Karpas-422 (cell line): ENCODE data around the gene CYSLTR1. TPM values are rescaled to one million over a fixed set of nuclear protein-coding genes. Genes with fewer than 3 reads are reported as not detected.

Source experiments
- DNase-seq: peaks from one replicate; pipeline ENCODE4 v3.0.0-alpha.2; 2015
- H2AFZ ChIP-seq: fragments of 200-600 bp; sonication (generic); 2 replicates; pipeline ENCODE4 v1.6.1; 2014; ENCODE audit warnings: antibody characterized with exemption, low read length, mixed read lengths
- H3K27ac ChIP-seq: fragments of 200-600 bp; sonication (generic); 2 replicates; pipeline ENCODE4 v1.5.1; 2014; ENCODE audit warnings: mild to moderate bottlenecking, low read length, moderate library complexity
- H3K27me3 ChIP-seq: fragments of 200-600 bp; sonication (generic); 2 replicates; pipeline ENCODE4 v1.6.1; 2014; ENCODE audit warnings: low read length, mixed read lengths
- H3K36me3 ChIP-seq: fragments of 200-600 bp; sonication (generic); 2 replicates; pipeline ENCODE4 v1.6.1; 2014; ENCODE audit warnings: low read length, mixed read lengths; ENCODE audit not compliant: insufficient read depth
- H3K4me1 ChIP-seq: fragments of 200-600 bp; sonication (generic); 2 replicates; pipeline ENCODE4 v1.6.1; 2014; ENCODE audit warnings: mild to moderate bottlenecking, low read length, mixed read lengths
- H3K4me2 ChIP-seq: fragments of 200-600 bp; sonication (generic); 2 replicates; pipeline ENCODE4 v1.6.1; 2014; ENCODE audit warnings: low read length, low read depth, mild to moderate bottlenecking; ENCODE audit not compliant: poor library complexity, severe bottlenecking
- H3K4me3 ChIP-seq: fragments of 200-600 bp; sonication (generic); 2 replicates; pipeline ENCODE4 v1.5.1; 2014; ENCODE audit warnings: mild to moderate bottlenecking, antibody characterized with exemption, low read length, mixed read lengths
- H3K79me2 ChIP-seq: fragments of 200-600 bp; sonication (generic); 2 replicates; pipeline ENCODE4 v1.6.1; 2014; ENCODE audit warnings: mild to moderate bottlenecking, low read length, mixed read lengths
- H3K9ac ChIP-seq: fragments of 200-600 bp; sonication (generic); 2 replicates; pipeline ENCODE4 v1.6.0; 2014; ENCODE audit warnings: low read length
- H3K9me2 ChIP-seq: fragments of 200-600 bp; sonication (generic), shearing (Covaris generic); replicated peaks from 2 replicates; pipeline ENCODE4 v1.6.0; 2014; ENCODE audit warnings: mild to moderate bottlenecking, low read length, moderate library complexity; ENCODE audit not compliant: insufficient read depth
- H3K9me3 ChIP-seq: fragments of 300-700, 200-600 bp; sonication (generic); 2 replicates; pipeline ENCODE4 v1.6.1; 2014; ENCODE audit warnings: low read length, mixed read lengths
- H4K20me1 ChIP-seq: fragments of 200-600 bp; sonication (generic); 2 replicates; pipeline ENCODE4 v1.6.1; 2014; ENCODE audit warnings: mild to moderate bottlenecking, antibody characterized with exemption, low read length, low read depth; ENCODE audit not compliant: insufficient read depth
- total RNA-seq: library from RNA; depleted of rRNA; stranded (reverse); fragments of >200 nt; shearing (Covaris generic); gene quantifications from 2 replicates; pipeline ENCODE4 v1.2.3, GENCODE V29; 2014; ENCODE audit warnings: low replicate concordance

The CYSLTR1 gene
- total RNA-seq, 1 experiment from 2014 or later = 1.2 TPM

DNA sequence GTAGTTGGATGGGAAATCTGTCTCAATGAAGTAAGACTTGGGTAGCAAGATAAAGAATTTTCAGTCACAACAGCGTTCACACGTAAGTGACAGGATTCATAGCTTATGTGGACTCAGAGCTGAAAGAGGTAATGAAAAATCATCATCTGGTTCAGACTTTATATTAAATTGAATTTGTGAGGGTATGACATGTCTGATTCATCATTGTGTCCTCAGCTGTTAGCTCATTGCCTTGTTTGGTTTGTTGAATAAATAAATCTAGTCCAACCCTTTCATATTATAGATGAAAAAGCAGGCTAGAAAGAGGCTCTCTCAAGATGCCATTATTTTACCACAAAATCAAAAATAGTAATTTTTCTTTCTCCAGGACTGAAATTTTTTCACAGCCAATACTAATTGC lies 2.7 kb upstream of the CYSLTR1 start:
- Histone ChIP-seq H3K27ac (no peak overlapping the region), H4K20me1 (no peaks in the 10 kb centered on the region), H3K79me2 (no peaks in the 10 kb centered on the region), H3K9me2 (no peaks in the 10 kb centered on the region), H3K27me3 (no peaks in the 10 kb centered on the region), H3K4me2 (no peak overlapping the region), H3K9ac (no peak overlapping the region), H3K4me1 (peaks cover 25% of the 10 kb centered on the region), H3K4me3 (no peak overlapping the region), H3K36me3 (no peaks in the 10 kb centered on the region), H2AFZ (no peak overlapping the region), H3K9me3 (no peaks in the 10 kb centered on the region)
- DNase-seq = no peak

DNA sequence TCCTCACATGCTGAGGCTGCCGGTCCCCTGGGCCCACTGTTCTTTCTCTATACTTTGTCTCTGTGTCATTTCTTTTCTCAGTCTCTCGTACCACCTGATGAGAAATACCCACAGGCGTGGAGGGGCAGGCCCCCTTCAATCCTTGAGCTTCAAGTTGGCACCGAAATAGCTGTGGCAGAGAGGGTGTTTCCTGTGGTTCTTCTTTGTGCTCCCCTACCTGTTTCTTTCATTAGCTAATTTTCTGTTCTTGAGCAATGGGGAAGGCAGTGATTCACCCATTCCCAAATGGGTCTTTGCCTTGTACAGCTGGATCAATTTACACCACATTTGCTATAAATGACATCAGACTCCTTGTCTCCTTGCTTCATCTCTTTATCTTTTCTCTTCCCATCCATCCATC lies 2.1 kb upstream of the CYSLTR1 start:
- no peak for DNase-seq
- no peak overlapping the region for H3K9ac ChIP-seq
- no peaks in the 10 kb centered on the region for H3K79me2 ChIP-seq
- H2AFZ ChIP-seq = no peak overlapping the region
- H3K9me2 ChIP-seq = no peaks in the 10 kb centered on the region
- no peaks in the 10 kb centered on the region for H3K36me3 ChIP-seq
- no peak overlapping the region for H3K4me3 ChIP-seq
- H3K9me3 ChIP-seq = no peaks in the 10 kb centered on the region
- peaks cover 25% of the 10 kb centered on the region for H3K4me1 ChIP-seq
- no peak overlapping the region for H3K4me2 ChIP-seq
- H3K27ac ChIP-seq = no peak overlapping the region
- no peaks in the 10 kb centered on the region for H4K20me1 ChIP-seq
- no peaks in the 10 kb centered on the region for H3K27me3 ChIP-seq

DNA sequence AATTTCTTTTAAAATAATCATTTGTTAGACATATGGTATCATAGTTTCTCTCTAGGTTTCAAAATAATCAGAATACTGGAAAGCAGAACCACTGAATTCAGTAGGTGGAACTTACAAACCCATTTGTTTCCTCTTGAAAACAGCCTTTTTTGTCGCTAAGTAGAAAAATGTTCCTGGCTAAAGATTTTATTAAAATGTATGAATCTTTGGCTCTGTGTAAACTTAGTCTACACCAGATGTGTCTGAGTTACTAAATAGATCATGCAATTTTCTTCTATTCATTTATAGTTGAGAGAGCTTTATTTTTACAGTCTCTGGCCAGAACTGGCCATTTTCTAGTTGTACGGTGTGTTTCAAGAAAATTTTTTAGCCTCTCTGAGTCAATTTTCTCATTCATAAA lies 1.0 kb downstream of the CYSLTR1 start:
- Histone ChIP-seq H3K4me3 (peak overlapping the region; percentile 54), H3K27ac (no peak overlapping the region), H3K9ac (peak overlapping the region; percentile 46; the same call in 1 of the 2 replicates), H3K4me1 (peaks cover 46% of the 10 kb centered on the region), H4K20me1 (no peaks in the 10 kb centered on the region), H3K9me2 (no peaks in the 10 kb centered on the region), H3K27me3 (no peaks in the 10 kb centered on the region), H3K36me3 (no peaks in the 10 kb centered on the region), H3K9me3 (no peaks in the 10 kb centered on the region), H3K79me2 (no peaks in the 10 kb centered on the region), H2AFZ (no peak overlapping the region), H3K4me2 (peak overlapping the region; percentile 70)
- no peak for DNase-seq

GRCh38 chrX:78322863-78323262 lies 4.5 kb downstream of the CYSLTR1 start:
- no peak overlapping the region for H3K4me3 ChIP-seq
- DNase-seq = peak; percentile 51
- H3K9ac ChIP-seq = no peak overlapping the region
- H3K27me3 ChIP-seq = no peaks in the 10 kb centered on the region
- H3K36me3 ChIP-seq = no peaks in the 10 kb centered on the region
- H3K4me1 ChIP-seq = peaks cover 45% of the 10 kb centered on the region
- H3K79me2 ChIP-seq = no peaks in the 10 kb centered on the region
- H3K9me2 ChIP-seq = no peaks in the 10 kb centered on the region
- H3K27ac ChIP-seq = no peak overlapping the region
- H2AFZ ChIP-seq = no peak overlapping the region
- peak overlapping the region; percentile 28 for H3K4me2 ChIP-seq
- no peaks in the 10 kb centered on the region for H3K9me3 ChIP-seq
- no peaks in the 10 kb centered on the region for H4K20me1 ChIP-seq

DNA sequence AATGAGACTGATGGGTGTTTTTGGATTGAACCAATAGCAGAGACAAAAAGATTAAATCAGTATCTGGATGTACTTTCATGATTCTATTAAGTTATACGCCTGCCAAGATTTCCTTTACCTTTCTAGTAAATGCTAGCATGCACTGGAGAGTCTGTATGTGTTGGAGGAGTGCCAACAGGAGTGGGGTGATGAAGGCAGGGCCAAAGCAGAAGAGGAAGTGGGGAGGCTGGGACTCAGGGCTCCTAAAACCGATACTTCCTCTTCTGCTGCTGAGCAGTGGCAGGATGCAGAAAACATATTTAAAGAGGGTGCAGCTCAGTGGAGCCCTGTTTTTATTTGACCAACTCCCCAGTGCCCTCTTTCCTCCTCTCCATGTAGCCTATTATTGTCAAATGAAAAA lies 5.6 kb downstream of the CYSLTR1 start:
- H3K27me3 ChIP-seq = no peaks in the 10 kb centered on the region
- H3K27ac ChIP-seq = peak overlapping the region; percentile 41; the same call in 1 of the 2 replicates
- H4K20me1 ChIP-seq = no peaks in the 10 kb centered on the region
- H3K79me2 ChIP-seq = no peaks in the 10 kb centered on the region
- H3K9me2 ChIP-seq = no peaks in the 10 kb centered on the region
- H3K4me2 ChIP-seq = peak overlapping the region; percentile 28
- H3K4me3 ChIP-seq = peak overlapping the region; percentile 12; the same call in 1 of the 2 replicates
- no peak overlapping the region for H3K9ac ChIP-seq
- peaks cover 34% of the 10 kb centered on the region for H3K4me1 ChIP-seq
- H2AFZ ChIP-seq = no peak overlapping the region
- H3K9me3 ChIP-seq = no peaks in the 10 kb centered on the region
- peak; percentile 87 for DNase-seq
- H3K36me3 ChIP-seq = no peaks in the 10 kb centered on the region

GRCh38 chrX:78316265-78316664 lies 11.1 kb downstream of the CYSLTR1 start:
- no peaks in the 10 kb centered on the region for H3K9me3 ChIP-seq
- H2AFZ ChIP-seq = no peak overlapping the region
- no peak overlapping the region for H3K27ac ChIP-seq
- no peak overlapping the region for H3K4me3 ChIP-seq
- H3K9me2 ChIP-seq = no peaks in the 10 kb centered on the region
- peaks cover 1% of the 10 kb centered on the region; the same call in 1 of the 2 replicates for H3K4me1 ChIP-seq
- no peak overlapping the region for H3K9ac ChIP-seq
- no peaks in the 10 kb centered on the region for H4K20me1 ChIP-seq
- DNase-seq = no peak
- H3K4me2 ChIP-seq = no peak overlapping the region
- H3K36me3 ChIP-seq = no peaks in the 10 kb centered on the region
- H3K79me2 ChIP-seq = no peaks in the 10 kb centered on the region
- H3K27me3 ChIP-seq = no peaks in the 10 kb centered on the region

GRCh38 chrX:78315745-78316144 lies 11.7 kb downstream of the CYSLTR1 start:
- Histone ChIP-seq H3K27ac (no peak overlapping the region), H3K9me3 (no peaks in the 10 kb centered on the region), H3K27me3 (no peaks in the 10 kb centered on the region), H2AFZ (no peak overlapping the region), H3K4me2 (no peak overlapping the region), H4K20me1 (no peaks in the 10 kb centered on the region), H3K9me2 (no peaks in the 10 kb centered on the region), H3K36me3 (no peaks in the 10 kb centered on the region), H3K4me3 (no peak overlapping the region), H3K4me1 (no peaks in the 10 kb centered on the region), H3K9ac (no peak overlapping the region), H3K79me2 (no peaks in the 10 kb centered on the region)
- no peak for DNase-seq

DNA sequence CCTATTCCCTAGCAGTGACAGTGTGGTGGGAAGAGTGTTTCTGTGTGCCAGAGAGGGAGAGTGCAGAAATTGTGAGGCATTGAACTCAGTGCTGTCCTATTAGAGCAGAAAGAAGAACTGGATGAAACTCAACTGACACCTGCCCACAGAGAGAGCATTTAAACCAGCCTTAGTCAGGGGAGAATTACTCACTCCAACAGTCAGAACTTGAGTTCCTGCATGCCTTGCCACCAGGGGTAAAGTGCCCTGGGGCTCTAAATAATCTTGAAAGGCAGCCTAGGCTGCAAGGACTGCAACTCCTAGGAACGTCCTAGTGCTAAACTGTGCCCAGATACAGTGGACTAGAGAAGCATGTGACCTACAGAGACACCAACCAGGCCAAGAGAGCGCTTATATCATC lies 12.8 kb downstream of the CYSLTR1 start:
- no peaks in the 10 kb centered on the region for H3K4me1 ChIP-seq
- H3K4me2 ChIP-seq = no peak overlapping the region
- H3K36me3 ChIP-seq = no peaks in the 10 kb centered on the region
- no peaks in the 10 kb centered on the region for H3K27me3 ChIP-seq
- H4K20me1 ChIP-seq = no peaks in the 10 kb centered on the region
- no peak overlapping the region for H3K27ac ChIP-seq
- H2AFZ ChIP-seq = no peak overlapping the region
- H3K9ac ChIP-seq = no peak overlapping the region
- H3K9me3 ChIP-seq = no peaks in the 10 kb centered on the region
- H3K4me3 ChIP-seq = no peak overlapping the region
- no peaks in the 10 kb centered on the region for H3K79me2 ChIP-seq
- H3K9me2 ChIP-seq = no peaks in the 10 kb centered on the region
- DNase-seq = no peak

DNA sequence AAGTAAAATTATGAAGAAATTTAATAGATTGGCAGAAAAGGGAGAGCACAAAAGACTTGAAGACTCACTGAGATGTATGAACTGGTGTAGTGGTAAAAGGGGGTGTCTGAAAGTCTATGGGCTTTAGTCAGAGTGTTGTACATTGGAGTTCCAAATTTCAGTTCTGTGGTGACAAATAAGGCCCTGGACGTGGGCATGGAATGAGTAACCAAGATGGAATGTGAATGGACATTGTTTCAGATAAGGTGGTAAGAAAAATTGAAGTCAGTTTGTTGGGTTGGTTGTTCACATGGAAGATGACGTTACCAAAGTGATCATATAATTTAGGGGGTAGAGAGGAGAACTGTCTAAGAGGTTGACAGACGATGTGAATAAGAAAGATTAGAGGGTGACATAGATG lies 13.9 kb downstream of the CYSLTR1 start:
- H3K27me3 ChIP-seq = no peaks in the 10 kb centered on the region
- H3K4me1 ChIP-seq = no peaks in the 10 kb centered on the region
- no peak overlapping the region for H3K27ac ChIP-seq
- no peaks in the 10 kb centered on the region for H3K79me2 ChIP-seq
- H3K9me2 ChIP-seq = no peaks in the 10 kb centered on the region
- no peak overlapping the region for H2AFZ ChIP-seq
- H3K4me2 ChIP-seq = no peak overlapping the region
- no peaks in the 10 kb centered on the region for H3K9me3 ChIP-seq
- H4K20me1 ChIP-seq = no peaks in the 10 kb centered on the region
- DNase-seq = no peak
- no peak overlapping the region for H3K9ac ChIP-seq
- no peak overlapping the region for H3K4me3 ChIP-seq
- H3K36me3 ChIP-seq = no peaks in the 10 kb centered on the region
